ENCODE data around the gene SEC61B. TPM values are rescaled to one million over a fixed set of nuclear protein-coding genes. Genes with fewer than 3 reads are reported as not detected.

The SEC61B gene
- total and polyA plus RNA-seq, 10 of the 15 experiments (the other 5 are each of a cell fraction or from before 2014, with no cell fraction given) = 108 to 747 (median 301) TPM

GRCh38 chr9:99221266-99221620, 839 bp upstream of the SEC61B start:
- DNase-seq (ENCODE audit: low read depth, low spot score) = no peak
- H3K9ac ChIP-seq (ENCODE audit: control insufficient read depth, insufficient read depth, low read length) = peak overlapping the region; percentile 92
- POLR2A ChIA-PET = interaction anchor here (0.8 to 6.3 kb wide), 11 partner anchors 12 to 57 kb away, joined by 3 to 51 read pairs (median 8); no protein-coding TSS in a partner anchor
- intact Hi-C loops (cut with micrococcal nuclease; ENCODE audit: unreplicated experiment) (loop anchor here (2.0 to 5.0 kb wide), 2 partner anchors 20 to 601 kb away; partner anchors contain the start of gene NR4A3), in situ Hi-C loops (cut with MboI) (no loop called here)
- H3K4me3 ChIP-seq = peak overlapping the region; percentile 97
- 1% methylated on average over 25 of the region's 25 CpGs for WGBS (ENCODE audit: insufficient coverage, insufficient replicate concordance, low lambda C conversion rate, missing lambda C conversion rate)
- H3K4me2 ChIP-seq (ENCODE audit: control insufficient read depth, insufficient read depth) = peak overlapping the region; percentile 56
- H3K4me1 ChIP-seq (ENCODE audit: control insufficient read depth, insufficient read depth, low read length) = peaks cover 9% of the 10 kb centered on the region
- H3K36me3 ChIP-seq (ENCODE audit: control insufficient read depth in 2 of 2, insufficient read depth in 2 of 2, low read length in 1 of 2) = peaks cover 0 to 6% of the 10 kb centered on the region in 2 experiments; a peak in 3 of 4 replicates
- H3K9me3 ChIP-seq (replicated peaks; ENCODE audit: control insufficient read depth, insufficient read depth, low read length) = no peaks in the 10 kb centered on the region
- ATAC-seq = no peak
- no TSS peak for BruUV-seq (replicated peaks)
- no peaks in the 10 kb centered on the region; the same call in 1 of the 2 replicates for H4K20me1 ChIP-seq (ENCODE audit: control insufficient read depth, insufficient read depth)
- H3K27ac ChIP-seq (ENCODE audit: control insufficient read depth, insufficient read depth) = peak overlapping the region; percentile 99
- H3K27me3 ChIP-seq (replicated peaks in 1 of 2; ENCODE audit: control insufficient read depth in 2 of 2, insufficient read depth in 2 of 2, low read length in 1 of 2) = no peaks in the 10 kb centered on the region
- RAD21 ChIA-PET (ENCODE audit: unreplicated experiment) = interaction anchor here (0.6 to 10.5 kb wide), 10 partner anchors 11 to 58 kb away, joined by 3 to 121 read pairs (median 7); no protein-coding TSS in a partner anchor
- SMC1A ChIA-PET (ENCODE audit: uncharacterized antibody, unreplicated experiment) = interaction anchor here (1.0 to 14.7 kb wide), 8 partner anchors 11 to 604 kb away, joined by 3 to 189 read pairs (median 15); no protein-coding TSS in a partner anchor
- no peak for FAIRE-seq
- TF ChIP-seq CREM (IDR thresholded peaks at IDR 0.05; ENCODE audit: low read depth) (peak; percentile 65; the same call in 1 of the 2 replicates), TCF12 (IDR thresholded peaks at IDR 0.05; ENCODE audit: low read depth, low read length) (no peak), CHD1 (IDR thresholded peaks at IDR 0.05; ENCODE audit: low read depth, low read length) (no peak), CREB1 (IDR thresholded peaks at IDR 0.05; ENCODE audit: low read depth) (peak; percentile 68; the same call in 1 of the 2 replicates), CHD4 (IDR thresholded peaks at IDR 0.05) (no peak), LARP7 (IDR thresholded peaks at IDR 0.05) (no peak), HDGF (IDR thresholded peaks at IDR 0.05) (no peak), TCF7 (IDR thresholded peaks at IDR 0.05; ENCODE audit: borderline replicate concordance) (no peak), STAT1 (conservative IDR thresholded peaks at IDR 0.05) (no peak), CBX5 (IDR thresholded peaks at IDR 0.05; ENCODE audit: low read depth) (no peak), EED (IDR thresholded peaks at IDR 0.05; ENCODE audit: low read depth) (0 out of 2 replicates have a peak, but pooled peaks have one; percentile 13), IKZF2 (IDR thresholded peaks at IDR 0.05) (0 out of 4 replicates have a peak, but pooled peaks of 1 of the 2 experiments have one; percentile 6), RCOR1 (conservative IDR thresholded peaks at IDR 0.05; ENCODE audit: low read depth, low read length) (no peak), POLR2AphosphoS5 (IDR thresholded peaks at IDR 0.05; ENCODE audit: low read length) (peak; percentile 24; the same call in 1 of the 2 replicates), SP1 (IDR thresholded peaks at IDR 0.05; ENCODE audit: low read depth, low read length) (no peak), NFYB (IDR thresholded peaks at IDR 0.05; ENCODE audit: insufficient read depth, low read depth, low read length) (no peak)
- TF ChIP-seq, protein P1, sequence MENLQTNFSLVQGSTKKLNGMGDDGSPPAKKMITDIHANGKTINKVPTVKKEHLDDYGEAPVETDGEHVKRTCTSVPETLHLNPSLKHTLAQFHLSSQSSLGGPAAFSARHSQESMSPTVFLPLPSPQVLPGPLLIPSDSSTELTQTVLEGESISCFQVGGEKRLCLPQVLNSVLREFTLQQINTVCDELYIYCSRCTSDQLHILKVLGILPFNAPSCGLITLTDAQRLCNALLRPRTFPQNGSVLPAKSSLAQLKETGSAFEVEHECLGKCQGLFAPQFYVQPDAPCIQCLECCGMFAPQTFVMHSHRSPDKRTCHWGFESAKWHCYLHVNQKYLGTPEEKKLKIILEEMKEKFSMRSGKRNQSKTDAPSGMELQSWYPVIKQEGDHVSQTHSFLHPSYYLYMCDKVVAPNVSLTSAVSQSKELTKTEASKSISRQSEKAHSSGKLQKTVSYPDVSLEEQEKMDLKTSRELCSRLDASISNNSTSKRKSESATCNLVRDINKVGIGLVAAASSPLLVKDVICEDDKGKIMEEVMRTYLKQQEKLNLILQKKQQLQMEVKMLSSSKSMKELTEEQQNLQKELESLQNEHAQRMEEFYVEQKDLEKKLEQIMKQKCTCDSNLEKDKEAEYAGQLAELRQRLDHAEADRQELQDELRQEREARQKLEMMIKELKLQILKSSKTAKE (IDR thresholded peaks at IDR 0.05; ENCODE audit: low read depth, poor library complexity, severe bottlenecking) = no peak
- CTCF ChIA-PET = interaction anchor here (0.9 to 8.4 kb wide), 9 partner anchors 12 to 293 kb away, joined by 3 to 106 read pairs (median 5); no protein-coding TSS in a partner anchor
- peaks cover 90% of the 10 kb centered on the region for H3K79me2 ChIP-seq (ENCODE audit: control insufficient read depth, insufficient read depth, low read length)
- H2AFZ ChIP-seq (ENCODE audit: control insufficient read depth, low read depth, low read length) = peak overlapping the region; percentile 100

All from GM12878 (cell line).